K562 (cell line): ENCODE measurements around the gene RFX7. TPM values are rescaled to one million over a fixed set of nuclear protein-coding genes. Genes with fewer than 3 reads are reported as not detected.

Experiments used
- ARID3A ChIP-seq: IDR thresholded peaks from 2 replicates; pipeline ENCODE4 v1.6.1; 2012; ENCODE audit warnings: low read depth, low read length, improper control_type of control experiment, borderline replicate concordance
- BDP1 ChIP-seq: IDR thresholded peaks from 3 replicates; pipeline ENCODE4 v1.6.1; 2011; ENCODE audit not compliant: insufficient read length, insufficient read depth
- ESRRB ChIP-seq: fragments of 250-450 bp; sonication (Bioruptor Pico); IDR thresholded peaks from 2 replicates; pipeline ENCODE4 v1.5.0; 2020; ENCODE audit warnings: mild to moderate bottlenecking, moderate library complexity, borderline replicate concordance
- MYNN ChIP-seq, 2 experiments: sonication (generic); formaldehyde crosslinking in 1 of 2; IDR thresholded peaks; 2 replicates each; pipeline versions ENCODE4 v1.5.0 to v1.6.1; 2016 to 2020; ENCODE audit warnings: antibody characterized with exemption in 1 of 2, missing genetic modification reagents in 1 of 2
- NFYB ChIP-seq: IDR thresholded peaks from 2 replicates; pipeline ENCODE4 v1.6.1; 2011; ENCODE audit warnings: mild to moderate bottlenecking, moderate library complexity; ENCODE audit not compliant: insufficient read length; ENCODE audit errors: extremely low read depth
- NR2C1 ChIP-seq, 2 experiments: fragments of 450-650 bp; IDR thresholded peaks; 2 replicates each; pipeline ENCODE4 v1.6.1; 2017; ENCODE audit warnings: mild to moderate bottlenecking in 2 of 2, antibody characterized with exemption in 1 of 2, inconsistent platforms in 1 of 2, missing compliant biosample characterization in 1 of 2, missing genetic modification characterization in 1 of 2
- RCOR1 ChIP-seq, 2 experiments: IDR thresholded peaks; 2 replicates each; pipeline ENCODE4 v1.6.1; 2012; ENCODE audit warnings: low read depth in 2 of 2, low read length in 2 of 2, borderline replicate concordance in 1 of 2, improper control_type of control experiment in 1 of 2
- RNF2 ChIP-seq: sonication (generic); IDR thresholded peaks from 2 replicates; pipeline ENCODE4 v1.6.1; 2016
- SIN3B ChIP-seq: fragments of 450-650 bp; IDR thresholded peaks from 2 replicates; pipeline ENCODE4 v1.6.1; 2017; ENCODE audit warnings: low read depth, mild to moderate bottlenecking, moderate library complexity
- SMAD4 ChIP-seq: fragments of 250-450 bp; sonication (Bioruptor Pico); conservative IDR thresholded peaks from 2 replicates; pipeline ENCODE4 v1.8.0; 2021; ENCODE audit warnings: inconsistent platforms, mild to moderate bottlenecking, moderate library complexity
- ZNF143 ChIP-seq: sonication (generic); formaldehyde crosslinking; IDR thresholded peaks from 2 replicates; pipeline ENCODE4 v1.9.0; 2022; ENCODE audit warnings: mild to moderate bottlenecking, missing genetic modification reagents
- ZNF780A ChIP-seq: fragments of 250-450 bp; sonication (Bioruptor Pico); IDR thresholded peaks from 2 replicates; pipeline ENCODE4 v1.5.0; 2021; ENCODE audit warnings: mild to moderate bottlenecking
- polyA plus RNA-seq, 8 experiments: library from polyadenylated mRNA; depleted of rRNA in 4 of 8; stranded (reverse) in 5 of 8; unstranded in 3 of 8; fragments of >200 nt; fragmentation: Nextera tagmentation in 2 of 8; fragmentation: Illumina TruSeq in 1 of 8; extraction: Ambion mirVana in 2 of 8; extraction: Trizol in 1 of 8; gene quantifications; 2 replicates each; pipeline versions ENCODE4 v1.2.1 to v1.2.3, GENCODE V29; 2011 to 2014; ENCODE audit warnings: inconsistent platforms in 1 of 8, missing spikeins in 1 of 8
- total RNA-seq, 7 experiments: library from RNA; depleted of rRNA in 6 of 7; stranded (reverse); fragments of >200 nt in 6 of 7; fragmentation: Illumina TruSeq in 2 of 7; extraction: Trizol in 2 of 7; gene quantifications; 2 replicates each; pipeline versions ENCODE4 v1.2.1 to v1.2.3, GENCODE V29; 2011 to 2021; ENCODE audit warnings: low replicate concordance in 1 of 7
- TF ChIP-seq, protein P1 (sequence below): fragments of 450-650 bp; IDR thresholded peaks from 2 replicates; pipeline ENCODE4 v1.6.1; 2017; ENCODE audit warnings: antibody characterized with exemption, mild to moderate bottlenecking
- TF ChIP-seq, protein P2 (sequence below): sonication (generic); formaldehyde crosslinking; IDR thresholded peaks from 2 replicates; pipeline ENCODE4 v1.8.0; 2022; ENCODE audit warnings: missing genetic modification reagents, mild to moderate bottlenecking, borderline replicate concordance

RFX7 gene
- total and polyA plus RNA-seq, 9 of the 15 experiments (the other 6 are each of a cell fraction or from before 2014, with no cell fraction given) = 2.4 to 17.9 (median 6.3) TPM

DNA sequence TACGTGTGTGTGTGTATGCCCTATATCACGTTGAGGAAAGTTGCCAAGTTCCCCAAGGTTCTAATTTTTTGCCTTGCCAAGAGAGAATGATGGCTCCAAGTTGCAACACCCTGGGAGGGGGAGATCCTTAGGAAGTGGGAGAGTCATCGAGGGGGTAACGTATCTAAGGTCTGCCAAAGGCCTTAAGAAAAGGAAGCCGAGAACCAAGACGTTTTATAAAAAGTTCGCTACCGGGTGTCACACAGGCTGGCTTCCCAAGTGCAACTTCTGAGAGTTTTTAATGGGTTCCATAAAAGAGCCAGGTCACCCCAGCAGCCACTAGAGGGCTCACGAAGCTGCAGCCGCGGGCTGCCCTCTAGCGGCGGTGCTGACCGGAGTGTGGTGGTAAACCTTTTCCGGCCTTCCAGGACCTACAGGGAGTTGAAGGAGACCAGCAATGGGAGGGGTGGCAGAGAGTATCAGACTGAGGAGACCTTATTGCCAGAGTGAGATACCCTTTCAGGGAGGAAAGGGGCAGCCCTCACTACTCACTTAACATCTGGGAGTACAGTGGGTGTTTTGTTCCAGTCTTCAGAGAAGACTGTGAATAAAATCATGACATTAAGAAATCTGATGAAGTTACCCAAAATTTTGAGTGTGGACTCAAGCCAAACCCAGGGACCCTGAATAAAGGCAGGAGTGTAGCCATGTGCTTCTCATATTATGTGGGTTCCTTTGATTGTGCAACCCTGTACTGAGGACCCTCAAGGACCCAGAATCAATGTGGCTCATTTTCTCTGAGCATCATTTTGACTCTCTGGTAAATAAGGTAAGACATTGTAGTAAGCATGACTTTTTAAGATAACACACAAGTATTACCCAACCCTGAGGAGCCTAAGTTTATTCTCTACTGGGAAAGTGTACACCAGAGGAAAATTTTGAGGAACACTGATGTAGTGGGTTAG is 2.5 kb upstream of the RFX7 start (continued):
- TF ChIP-seq, protein P1, sequence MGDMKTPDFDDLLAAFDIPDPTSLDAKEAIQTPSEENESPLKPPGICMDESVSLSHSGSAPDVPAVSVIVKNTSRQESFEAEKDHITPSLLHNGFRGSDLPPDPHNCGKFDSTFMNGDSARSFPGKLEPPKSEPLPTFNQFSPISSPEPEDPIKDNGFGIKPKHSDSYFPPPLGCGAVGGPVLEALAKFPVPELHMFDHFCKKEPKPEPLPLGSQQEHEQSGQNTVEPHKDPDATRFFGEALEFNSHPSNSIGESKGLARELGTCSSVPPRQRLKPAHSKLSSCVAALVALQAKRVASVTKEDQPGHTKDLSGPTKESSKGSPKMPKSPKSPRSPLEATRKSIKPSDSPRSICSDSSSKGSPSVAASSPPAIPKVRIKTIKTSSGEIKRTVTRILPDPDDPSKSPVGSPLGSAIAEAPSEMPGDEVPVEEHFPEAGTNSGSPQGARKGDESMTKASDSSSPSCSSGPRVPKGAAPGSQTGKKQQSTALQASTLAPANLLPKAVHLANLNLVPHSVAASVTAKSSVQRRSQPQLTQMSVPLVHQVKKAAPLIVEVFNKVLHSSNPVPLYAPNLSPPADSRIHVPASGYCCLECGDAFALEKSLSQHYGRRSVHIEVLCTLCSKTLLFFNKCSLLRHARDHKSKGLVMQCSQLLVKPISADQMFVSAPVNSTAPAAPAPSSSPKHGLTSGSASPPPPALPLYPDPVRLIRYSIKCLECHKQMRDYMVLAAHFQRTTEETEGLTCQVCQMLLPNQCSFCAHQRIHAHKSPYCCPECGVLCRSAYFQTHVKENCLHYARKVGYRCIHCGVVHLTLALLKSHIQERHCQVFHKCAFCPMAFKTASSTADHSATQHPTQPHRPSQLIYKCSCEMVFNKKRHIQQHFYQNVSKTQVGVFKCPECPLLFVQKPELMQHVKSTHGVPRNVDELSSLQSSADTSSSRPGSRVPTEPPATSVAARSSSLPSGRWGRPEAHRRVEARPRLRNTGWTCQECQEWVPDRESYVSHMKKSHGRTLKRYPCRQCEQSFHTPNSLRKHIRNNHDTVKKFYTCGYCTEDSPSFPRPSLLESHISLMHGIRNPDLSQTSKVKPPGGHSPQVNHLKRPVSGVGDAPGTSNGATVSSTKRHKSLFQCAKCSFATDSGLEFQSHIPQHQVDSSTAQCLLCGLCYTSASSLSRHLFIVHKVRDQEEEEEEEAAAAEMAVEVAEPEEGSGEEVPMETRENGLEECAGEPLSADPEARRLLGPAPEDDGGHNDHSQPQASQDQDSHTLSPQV = peak; percentile 95
- TF ChIP-seq SMAD4 (CRISPR knock-in tag) (peak; percentile 69), ZNF780A (CRISPR knock-in tag) (no peak), SIN3B (0 out of 2 replicates have a peak, but pooled peaks have one; percentile 36), ESRRB (CRISPR knock-in tag) (no peak), NR2C1 (IDR thresholded peaks at IDR 0.05) (no peak), NR2C1 (tag; IDR thresholded peaks at IDR 0.05) (no peak), MYNN (IDR thresholded peaks at IDR 0.05) (no peak; the same call in 1 of the 2 replicates), MYNN (CRISPR knock-in tag; IDR thresholded peaks at IDR 0.05) (no peak), NFYB (no peak), BDP1 (no peak), RNF2 (0 out of 2 replicates have a peak, but pooled peaks have one; percentile 41), RCOR1 (IDR thresholded peaks at IDR 0.05; ENCODE audit: borderline replicate concordance in 1 of 2, low read depth in 2 of 2, low read length in 2 of 2) (peak in 1 of 2 experiments; percentile 83; a peak in 1 of 4 replicates), ZNF143 (CRISPR knock-in tag) (no peak), ARID3A (peak; percentile 78)
- TF ChIP-seq, protein P2, sequence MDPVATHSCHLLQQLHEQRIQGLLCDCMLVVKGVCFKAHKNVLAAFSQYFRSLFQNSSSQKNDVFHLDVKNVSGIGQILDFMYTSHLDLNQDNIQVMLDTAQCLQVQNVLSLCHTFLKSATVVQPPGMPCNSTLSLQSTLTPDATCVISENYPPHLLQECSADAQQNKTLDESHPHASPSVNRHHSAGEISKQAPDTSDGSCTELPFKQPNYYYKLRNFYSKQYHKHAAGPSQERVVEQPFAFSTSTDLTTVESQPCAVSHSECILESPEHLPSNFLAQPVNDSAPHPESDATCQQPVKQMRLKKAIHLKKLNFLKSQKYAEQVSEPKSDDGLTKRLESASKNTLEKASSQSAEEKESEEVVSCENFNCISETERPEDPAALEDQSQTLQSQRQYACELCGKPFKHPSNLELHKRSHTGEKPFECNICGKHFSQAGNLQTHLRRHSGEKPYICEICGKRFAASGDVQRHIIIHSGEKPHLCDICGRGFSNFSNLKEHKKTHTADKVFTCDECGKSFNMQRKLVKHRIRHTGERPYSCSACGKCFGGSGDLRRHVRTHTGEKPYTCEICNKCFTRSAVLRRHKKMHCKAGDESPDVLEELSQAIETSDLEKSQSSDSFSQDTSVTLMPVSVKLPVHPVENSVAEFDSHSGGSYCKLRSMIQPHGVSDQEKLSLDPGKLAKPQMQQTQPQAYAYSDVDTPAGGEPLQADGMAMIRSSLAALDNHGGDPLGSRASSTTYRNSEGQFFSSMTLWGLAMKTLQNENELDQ = no peak
